Left kidney (tissue), 2 donors: ENCODE data around the gene GABPB2. TPM values are rescaled to one million over a fixed set of nuclear protein-coding genes. Genes with fewer than 3 reads are reported as not detected.

ENCODE experiments used
- DNase-seq: peaks from one replicate; pipeline ENCODE4 v3.0.0-alpha.2; 2013
- polyA plus RNA-seq: library from polyadenylated mRNA; unstranded; fragments of 120-200 nt; gene quantifications from one replicate; pipeline ENCODE4 v1.2.1, GENCODE V29; 2013; ENCODE audit not compliant: insufficient read length

Gene GABPB2
- polyA plus RNA-seq, 1 donor, result 16.2 TPM

GRCh38 chr1:151132335-151133017 is 61.9 kb downstream of the GABPB2 start:
- DNase-seq, result no peak

- DNase-seq, result no peak
These were observed 62.7 kb downstream of the GABPB2 start for GRCh38 chr1:151133018-151133806.

GRCh38 chr1:151134396-151134795 is 63.8 kb downstream of the GABPB2 start:
- no peak for DNase-seq

GRCh38 chr1:151134991-151135390 is 64.4 kb downstream of the GABPB2 start:
- no peak for DNase-seq

GRCh38 chr1:151135433-151136385 is 65.1 kb downstream of the GABPB2 start:
- DNase-seq, result no peak

- no peak for DNase-seq
These were observed 67.2 kb downstream of the GABPB2 start for GRCh38 chr1:151137789-151138188.

GRCh38 chr1:151142411-151143056 is 72.0 kb downstream of the GABPB2 start:
- no peak for DNase-seq

- no peak for DNase-seq
These were observed 72.5 kb downstream of the GABPB2 start for GRCh38 chr1:151143057-151143435.

- DNase-seq, result no peak
These were observed 73.4 kb downstream of the GABPB2 start for GRCh38 chr1:151143986-151144385.

GRCh38 chr1:151144474-151145303 is 74.1 kb downstream of the GABPB2 start:
- DNase-seq, result no peak

- DNase-seq, result no peak
These were observed 74.9 kb downstream of the GABPB2 start for GRCh38 chr1:151145304-151146071.

GRCh38 chr1:151146072-151146411 is 75.5 kb downstream of the GABPB2 start:
- DNase-seq, result no peak

- DNase-seq, result peak; percentile 91
These were observed 76.0 kb downstream of the GABPB2 start, which contains the start of gene SEMA6C for GRCh38 chr1:151146412-151147131. TSS of gene SEMA6C (minus strand) at chr1:151146631. CDS start at chr1:151142621, 4,010 bp downstream.

- DNase-seq, result peak; percentile 19
These were observed 76.6 kb downstream of the GABPB2 start for GRCh38 chr1:151147132-151147503.

- no peak for DNase-seq
These were observed 77.1 kb downstream of the GABPB2 start for GRCh38 chr1:151147665-151148064.

- DNase-seq, result no peak
These were observed 85.9 kb downstream of the GABPB2 start, which contains the start of gene TNFAIP8L2 for GRCh38 chr1:151156515-151156819. TSS of gene TNFAIP8L2 (plus strand) at chr1:151156649. CDS start at chr1:151158698, 2,049 bp downstream.

- DNase-seq, result no peak
These were observed 86.5 kb downstream of the GABPB2 start for GRCh38 chr1:151157067-151157531.

- DNase-seq, result no peak
These were observed 87.8 kb downstream of the GABPB2 start for GRCh38 chr1:151158326-151158725.

GRCh38 chr1:151158751-151159251 is 88.2 kb downstream of the GABPB2 start:
- no peak for DNase-seq
